SK-N-MC (cell line): Measurements from ENCODE around the gene CUX1.
"Not testable (repeated sequence)": the region's sequence is repeated elsewhere in the genome, so short reads cannot be mapped to it uniquely, and the experiment has no call there.

Source experiments
- DNase-seq: peaks from one replicate; pipeline ENCODE4 v3.0.0-alpha.2; 2011; ENCODE audit warnings: low read depth, low spot score
- H3K27ac ChIP-seq: fragments of 200-600 bp; sonication (generic); 2 replicates; pipeline ENCODE4 v1.5.1; 2016; ENCODE audit warnings: mixed run types
- H3K36me3 ChIP-seq: fragments of 200-600 bp; sonication (generic); 2 replicates; pipeline ENCODE4 v1.6.1; 2017; ENCODE audit warnings: antibody characterized with exemption, low read length, mixed read lengths; ENCODE audit not compliant: insufficient read depth
- H3K4me3 ChIP-seq: fragments of 200-600 bp; sonication (generic); 2 replicates; pipeline ENCODE4 v1.5.1; 2016
- H3K9ac ChIP-seq: fragments of 200-600 bp; sonication (generic); 2 replicates; pipeline ENCODE4 v1.8.0; 2017; ENCODE audit warnings: mixed run types, mixed read lengths; ENCODE audit not compliant: insufficient read length
- H3K9me3 ChIP-seq: fragments of 200-600 bp; sonication (generic); 2 replicates; pipeline ENCODE4 v1.6.1; 2017; ENCODE audit warnings: low read depth, mild to moderate bottlenecking, antibody characterized with exemption, low read length, moderate library complexity, mixed read lengths
- EZH2 ChIP-seq: fragments of 200-600 bp; sonication (generic); IDR thresholded peaks from one replicate; pipeline ENCODE4 v1.6.1; 2017; ENCODE audit warnings: antibody characterized with exemption
- FOXP2 ChIP-seq: optimal IDR thresholded peaks from 2 replicates; pipeline ENCODE3; 2011; ENCODE audit warnings: mild to moderate bottlenecking, moderate library complexity; ENCODE audit not compliant: insufficient read depth; ENCODE audit errors: extremely low read length, control extremely low read depth
- POLR2AphosphoS5 ChIP-seq: IDR thresholded peaks from 2 replicates; pipeline ENCODE4 v1.6.1; 2012; ENCODE audit warnings: mild to moderate bottlenecking, low read depth, low read length, borderline replicate concordance

CUX1 gene

DNA sequence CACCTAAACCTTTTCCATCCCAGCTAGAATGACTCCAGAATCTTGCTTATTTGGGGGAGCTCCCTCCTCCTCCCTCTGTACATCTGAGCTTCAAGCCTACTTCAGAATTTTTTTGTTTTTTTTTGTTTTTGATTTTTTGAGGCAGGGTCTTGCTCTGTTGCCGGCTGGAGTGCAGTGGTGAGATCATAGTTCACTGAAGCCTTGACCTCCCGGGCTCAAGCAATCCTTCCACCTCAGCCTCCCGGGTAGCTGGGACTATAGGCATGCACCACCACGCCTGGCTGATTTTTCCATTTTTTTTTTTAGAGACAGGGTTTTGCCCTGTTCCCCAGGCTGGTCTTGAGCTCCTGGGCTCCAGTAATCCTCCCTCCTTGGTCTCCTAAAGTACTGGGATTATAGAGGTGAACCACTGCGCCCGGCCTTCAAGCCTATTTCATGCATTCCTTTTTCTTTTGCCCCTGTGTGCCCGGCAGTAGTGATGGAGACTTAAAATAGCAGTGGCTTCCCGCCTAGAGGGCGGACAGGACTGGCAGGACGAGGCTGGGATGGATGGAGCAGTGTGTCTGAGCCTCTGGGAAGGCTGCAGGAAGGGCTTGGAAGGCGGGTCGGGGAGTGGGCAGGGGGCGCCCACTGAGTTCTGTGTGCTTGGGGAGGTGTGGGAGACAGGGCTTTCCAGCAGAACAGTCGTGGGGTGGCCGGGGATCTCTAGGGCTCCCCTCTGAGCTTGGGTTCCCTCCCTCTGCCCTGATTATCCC, 8.8 kb downstream of the CUX1 start:
- Histone ChIP-seq H3K9me3 (no peaks in the 10 kb centered on the region), H3K36me3 (no peaks in the 10 kb centered on the region)

DNA sequence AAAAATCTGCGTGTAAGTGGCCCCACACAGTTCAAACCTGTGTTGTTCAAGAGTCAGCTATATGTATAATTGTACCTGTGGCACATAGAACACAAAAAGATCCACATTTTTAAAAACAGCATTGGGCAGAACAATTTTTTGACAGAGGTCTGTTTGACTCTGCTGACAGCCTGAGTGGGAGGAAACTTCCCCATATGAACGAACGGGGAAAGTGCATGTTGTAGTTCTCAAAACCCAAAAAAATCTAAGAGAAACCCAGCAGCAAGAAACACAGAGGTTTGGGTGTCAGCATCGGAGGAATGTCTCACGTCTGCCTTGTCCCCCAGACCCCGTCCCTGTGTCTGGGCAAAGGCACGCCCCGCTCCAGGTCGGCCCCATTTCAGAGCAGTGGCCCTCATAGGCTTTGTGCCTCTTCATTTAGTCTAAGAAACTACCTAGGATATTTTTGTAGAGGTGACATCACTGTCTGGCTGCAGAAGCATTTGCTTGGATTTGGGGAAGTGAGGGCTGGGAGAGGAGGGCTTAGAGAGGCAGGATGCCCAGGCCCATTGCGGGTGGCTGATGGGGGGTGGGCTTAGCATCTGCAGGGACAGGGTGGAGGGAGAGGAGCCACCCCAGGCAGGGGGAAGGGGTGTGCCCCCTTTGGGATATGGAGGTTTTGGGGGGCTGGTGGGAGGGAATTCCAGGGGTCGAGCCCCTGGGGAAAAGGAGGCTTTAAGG, 11.0 kb downstream of the CUX1 start:
- no peaks in the 10 kb centered on the region for H3K36me3 ChIP-seq
- no peak overlapping the region for H3K27ac ChIP-seq
- DNase-seq, result no peak
- no peaks in the 10 kb centered on the region for H3K9me3 ChIP-seq
- no peak overlapping the region for H3K9ac ChIP-seq
- no peak for TF ChIP-seq POLR2AphosphoS5
- no peak for TF ChIP-seq FOXP2
- TF ChIP-seq EZH2, result no peak
- no peak overlapping the region for H3K4me3 ChIP-seq

More for the DNA sequence above, 8.8 kb downstream of the CUX1 start:
- no peak overlapping the region for H3K27ac ChIP-seq
- no peak for TF ChIP-seq FOXP2
- TF ChIP-seq EZH2, result no peak
- TF ChIP-seq POLR2AphosphoS5, result no peak
- no peak overlapping the region for H3K9ac ChIP-seq
- no peak for DNase-seq
- H3K4me3 ChIP-seq, result no peak overlapping the region

DNA sequence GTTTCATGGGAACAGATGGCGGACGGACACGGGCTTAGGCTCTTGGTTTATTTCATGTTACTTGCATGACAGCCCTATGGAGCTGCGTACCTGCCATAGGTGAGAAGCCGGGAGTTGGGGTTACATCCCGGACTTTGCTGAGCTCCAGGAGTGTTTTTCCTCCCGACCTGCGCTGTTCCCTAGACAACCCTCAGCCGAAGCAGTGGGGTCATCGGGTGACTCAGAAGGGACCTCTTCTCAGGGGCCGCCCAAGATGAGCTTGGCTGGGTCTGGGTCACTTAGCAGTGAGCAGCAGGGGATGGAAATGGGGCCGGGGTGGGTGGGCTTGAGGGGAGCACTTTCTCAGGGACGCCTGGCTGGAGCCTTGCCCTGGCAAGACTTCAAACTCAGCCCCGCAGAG, 11.9 kb downstream of the CUX1 start:
- no peak for DNase-seq
- Histone ChIP-seq H3K9me3 (no peaks in the 10 kb centered on the region), H3K36me3 (no peaks in the 10 kb centered on the region), H3K27ac (no peak overlapping the region), H3K4me3 (no peak overlapping the region), H3K9ac (no peak overlapping the region)
- TF ChIP-seq EZH2, result no peak
- no peak for TF ChIP-seq FOXP2
- TF ChIP-seq POLR2AphosphoS5, result no peak

DNA sequence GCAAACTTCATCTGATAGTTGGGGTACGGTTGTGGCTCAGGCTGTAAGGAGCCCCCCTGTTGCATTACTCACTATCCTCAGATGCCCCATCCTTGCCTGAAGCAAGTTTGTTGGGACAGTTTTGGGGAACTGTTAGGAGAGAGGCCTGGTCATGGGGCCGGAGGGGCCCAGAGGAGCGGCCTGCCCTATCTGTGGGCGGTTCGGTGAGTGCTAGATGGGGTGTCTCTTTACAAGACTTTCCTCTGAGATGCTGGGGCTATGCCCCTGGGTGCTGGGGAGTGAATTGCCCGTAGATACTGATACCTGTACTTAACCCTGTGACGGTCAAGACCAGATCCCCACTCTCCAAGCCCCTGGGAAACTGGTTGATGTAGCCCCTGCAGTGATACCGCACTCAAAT, 12.4 kb downstream of the CUX1 start:
- H3K9me3 ChIP-seq, result no peaks in the 10 kb centered on the region
- no peak overlapping the region for H3K27ac ChIP-seq
- no peak overlapping the region for H3K9ac ChIP-seq
- TF ChIP-seq FOXP2, result no peak
- TF ChIP-seq EZH2, result no peak
- no peak for TF ChIP-seq POLR2AphosphoS5
- H3K4me3 ChIP-seq, result no peak overlapping the region
- H3K36me3 ChIP-seq, result no peaks in the 10 kb centered on the region
- DNase-seq, result no peak

DNA sequence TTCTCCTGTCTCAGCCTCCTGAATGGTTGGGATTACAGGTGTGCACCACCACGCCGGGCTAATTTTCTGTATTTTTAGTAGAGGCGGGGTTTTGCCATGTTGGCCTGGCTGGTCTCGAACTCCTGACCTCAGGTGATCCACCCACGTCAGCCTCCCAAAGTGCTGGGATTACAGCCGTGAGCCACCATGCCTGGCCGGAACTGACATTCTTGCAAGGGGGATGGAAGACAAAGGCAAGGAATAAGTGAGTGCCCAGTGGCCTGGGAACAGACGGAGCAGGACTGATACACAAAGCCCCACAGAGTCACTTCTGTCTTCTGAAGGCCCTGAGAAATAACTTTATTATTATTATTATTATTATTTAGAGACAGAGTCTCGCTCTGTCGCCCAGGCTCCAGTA, 14.0 kb downstream of the CUX1 start:
- H3K9ac ChIP-seq, H3K27ac ChIP-seq, DNase-seq, H3K4me3 ChIP-seq, H3K9me3 ChIP-seq, H3K36me3 ChIP-seq: not testable (repeated sequence)

DNA sequence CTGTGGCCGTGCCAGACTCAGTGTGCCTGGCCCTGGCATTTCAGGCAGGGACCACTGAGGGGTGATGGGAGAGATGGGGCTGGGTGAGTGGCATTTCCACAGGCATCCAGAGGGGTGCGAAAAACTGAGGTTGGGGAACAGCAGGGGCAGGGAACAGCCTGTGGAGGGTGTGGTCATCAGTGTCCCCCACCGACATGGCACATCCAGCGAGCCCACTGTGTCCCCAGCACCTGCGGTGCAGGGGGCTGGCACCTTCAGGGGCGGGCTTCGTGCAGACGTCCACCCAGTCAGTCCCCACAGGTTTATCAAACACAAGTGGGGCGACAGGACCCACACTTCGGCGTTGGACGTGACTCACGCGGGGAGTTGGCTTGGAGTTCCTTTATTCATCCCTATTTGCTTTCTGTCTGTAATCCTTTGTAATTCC, 14.8 kb downstream of the CUX1 start:
- H3K9ac ChIP-seq, result no peak overlapping the region
- TF ChIP-seq EZH2 (no peak), POLR2AphosphoS5 (no peak), FOXP2 (no peak)
- H3K36me3 ChIP-seq, result no peaks in the 10 kb centered on the region
- no peak for DNase-seq
- H3K4me3 ChIP-seq, result no peak overlapping the region
- H3K27ac ChIP-seq, result no peak overlapping the region
- no peaks in the 10 kb centered on the region for H3K9me3 ChIP-seq

DNA sequence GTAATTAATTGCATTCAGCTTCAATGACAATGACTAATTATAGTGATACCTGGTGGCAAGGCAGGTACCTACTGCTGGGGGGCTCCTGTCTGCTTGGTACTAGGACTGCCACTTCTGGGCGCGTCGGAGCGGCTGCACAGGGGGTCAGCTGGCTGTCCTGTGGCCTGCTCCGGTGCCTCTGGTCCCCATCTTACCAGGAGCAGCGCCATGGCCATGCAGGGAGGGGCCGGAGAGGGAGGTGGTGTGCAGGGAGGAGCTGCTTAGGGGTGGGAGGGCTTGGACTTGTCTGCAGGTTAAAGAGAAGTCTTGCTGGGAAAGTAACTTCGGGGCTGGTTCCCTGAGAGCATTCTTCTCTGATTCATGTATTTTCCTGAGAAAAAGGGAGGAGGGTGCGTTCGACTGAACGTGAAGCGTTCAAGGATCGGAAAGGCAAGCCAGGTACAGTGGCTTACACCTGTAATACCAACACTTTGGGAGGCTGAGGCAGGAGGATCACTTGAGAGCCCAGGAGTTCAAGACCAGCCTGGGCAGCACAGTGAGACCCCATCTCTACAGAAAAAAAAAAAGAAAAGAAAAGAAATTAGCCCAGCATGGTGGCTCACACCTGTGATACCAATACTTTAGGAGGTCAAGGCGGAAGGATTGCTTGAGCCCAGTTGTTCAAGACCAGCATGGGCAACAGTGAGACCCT, 15.4 kb downstream of the CUX1 start:
- Histone ChIP-seq H3K36me3 (no peaks in the 10 kb centered on the region), H3K9ac (no peak overlapping the region), H3K4me3 (no peak overlapping the region), H3K27ac (no peak overlapping the region), H3K9me3 (no peaks in the 10 kb centered on the region)
- no peak for DNase-seq
- no peak for TF ChIP-seq FOXP2
- TF ChIP-seq EZH2, result no peak
- no peak for TF ChIP-seq POLR2AphosphoS5

DNA sequence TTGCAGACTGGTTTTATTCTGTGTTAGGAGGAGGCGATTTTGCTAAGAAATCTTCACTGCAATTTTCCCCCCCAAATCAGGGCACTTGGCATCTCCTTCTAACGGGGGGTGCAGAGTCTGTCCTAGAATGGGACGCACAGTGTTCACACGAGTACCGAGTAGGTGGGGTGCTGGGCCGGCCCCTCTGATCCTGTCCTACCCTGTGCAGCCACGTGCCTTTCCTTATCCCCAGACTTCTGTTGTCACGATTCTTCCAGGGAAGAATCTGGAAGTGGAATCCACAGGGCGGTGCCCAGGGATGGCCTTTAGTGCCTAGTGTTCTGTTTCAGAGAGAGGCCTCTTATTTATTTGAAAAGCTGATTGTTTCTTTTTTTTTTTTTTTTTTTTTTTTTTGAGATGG, 16.4 kb downstream of the CUX1 start:
- Histone ChIP-seq H3K27ac (no peak overlapping the region), H3K9me3 (no peaks in the 10 kb centered on the region), H3K36me3 (no peaks in the 10 kb centered on the region), H3K4me3 (no peak overlapping the region), H3K9ac (no peak overlapping the region)
- DNase-seq, result no peak
- TF ChIP-seq EZH2, result no peak
- TF ChIP-seq POLR2AphosphoS5, result no peak
- no peak for TF ChIP-seq FOXP2
